Panc1 (cell line): ENCODE results near the gene KRTAP19-3. TPM values are rescaled to one million over a fixed set of nuclear protein-coding genes. Genes with fewer than 3 reads are reported as not detected.

Experiments used
- ATAC-seq: fragments of 200-7000 bp; cut with Tn5 transposase; 2 replicates; pipeline ENCODE4 v1.9.1; 2020; ENCODE audit warnings: mild to moderate bottlenecking, moderate library complexity
- BruUV-seq: library from RNA; stranded (reverse); fragments of 400-500 nt; replicated peaks from 2 replicates; lab custom pipeline; 2021; lab: Mats Ljungman, UMichigan
- CTCF ChIA-PET: fragments of 300-600 bp; sonication (Branson Sonifier 250); formaldehyde crosslinking; loops from one replicate; lab custom pipeline; 2022; ENCODE audit warnings: antibody characterized with exemption; lab: Charles Lee
- POLR2A ChIA-PET: fragments of 300-600 bp; sonication (Branson Sonifier 250); formaldehyde crosslinking; loops from one replicate; lab custom pipeline; 2022; ENCODE audit warnings: antibody characterized with exemption; lab: Charles Lee
- DNase-seq: peaks from one replicate; pipeline ENCODE4 v3.0.0-alpha.2; 2010; ENCODE audit warnings: low read depth, low spot score
- H3K27ac ChIP-seq: 2 replicates; pipeline ENCODE4 v1.5.1; 2011; ENCODE audit warnings: mild to moderate bottlenecking, low read length, inconsistent platforms
- H3K27me3 ChIP-seq: fragments of 200-500 bp; sonication (Bioruptor generic); 2 replicates; pipeline ENCODE4 v1.6.0; 2014; ENCODE audit warnings: low read length, inconsistent platforms; ENCODE audit not compliant: control insufficient read depth, insufficient read depth
- H3K36me3 ChIP-seq: fragments of 200-500 bp; sonication (Bioruptor generic); 2 replicates; pipeline ENCODE4 v1.5.1; 2014; ENCODE audit warnings: inconsistent platforms, mild to moderate bottlenecking, low read length, moderate library complexity; ENCODE audit not compliant: control insufficient read depth, insufficient read depth
- H3K4me1 ChIP-seq: 2 replicates; pipeline ENCODE4 v1.5.1; 2011; ENCODE audit warnings: inconsistent platforms, mild to moderate bottlenecking, low read length, moderate library complexity; ENCODE audit not compliant: control insufficient read depth, insufficient read depth
- H3K4me3 ChIP-seq, 2 experiments: 2 replicates each; pipeline ENCODE4 v1.5.1; 2011 to 2012; ENCODE audit warnings: low read depth in 2 of 2, low read length in 2 of 2, mild to moderate bottlenecking in 2 of 2, inconsistent platforms in 1 of 2, moderate library complexity in 1 of 2
- H3K9me3 ChIP-seq: fragments of 200-500 bp; sonication (Bioruptor generic); 2 replicates; pipeline ENCODE4 v1.5.1; 2014; ENCODE audit warnings: low read depth, mild to moderate bottlenecking, inconsistent platforms, low read length, moderate library complexity; ENCODE audit not compliant: control insufficient read depth, insufficient read depth
- CTCF ChIP-seq: fragments of 450-650 bp; IDR thresholded peaks from 2 replicates; pipeline ENCODE4 v1.5.1; 2017; ENCODE audit warnings: mild to moderate bottlenecking
- POLR2AphosphoS5 ChIP-seq: IDR thresholded peaks from 2 replicates; pipeline ENCODE4 v1.6.1; 2012; ENCODE audit warnings: mild to moderate bottlenecking, low read depth, low read length, moderate library complexity
- REST ChIP-seq, 2 experiments: IDR thresholded peaks; 2 replicates each; pipeline ENCODE4 v1.6.1; 2011 to 2012; ENCODE audit warnings: low read depth in 2 of 2, control low read depth in 1 of 2, low read length in 1 of 2, mild to moderate bottlenecking in 1 of 2, moderate library complexity in 1 of 2; ENCODE audit not compliant: insufficient read depth in 1 of 2
- SIN3A ChIP-seq: IDR thresholded peaks from 2 replicates; pipeline ENCODE4 v1.6.1; 2012; ENCODE audit warnings: low read depth, mild to moderate bottlenecking, low read length, moderate library complexity, borderline replicate concordance; ENCODE audit not compliant: insufficient read depth
- TCF7L2 ChIP-seq: IDR thresholded peaks from 2 replicates; pipeline ENCODE4 v1.6.1; 2011; ENCODE audit warnings: mild to moderate bottlenecking, low read depth, low read length, inconsistent platforms
- in situ Hi-C: cut with HindIII; loops from 2 replicates; pipeline ENCODE4 v1.10.0; 2016; ENCODE audit warnings: low sequenced_read_pairs, low pct_unique_long_range_greater_than_20kb
- intact Hi-C: fragments of 100-400 bp; cut with micrococcal nuclease; formaldehyde crosslinking; loops from one replicate; pipeline ENCODE4 v1.10.0; 2022; ENCODE audit not compliant: unreplicated experiment
- total RNA-seq: library from RNA; stranded (reverse); gene quantifications from one replicate; pipeline ENCODE4 v1.2.1, GENCODE V29; 2021; ENCODE audit not compliant: unreplicated experiment

The KRTAP19-3 gene
- total RNA-seq, 1 experiment from 2014 or later, result not detected

- TF ChIP-seq CTCF (no peak), REST (IDR thresholded peaks at IDR 0.05; ENCODE audit: insufficient read depth in 1 of 2, low read depth in 2 of 2, low read length in 1 of 2) (no peak), POLR2AphosphoS5 (no peak), SIN3A (no peak), TCF7L2 (no peak)
- H3K4me3 ChIP-seq, result no peak overlapping the region
- ATAC-seq, result no peak
- CTCF ChIA-PET, result no interaction called here
- BruUV-seq, result no TSS peak
- H3K36me3 ChIP-seq, result no peaks in the 10 kb centered on the region
- in situ Hi-C loops, result no loop called here
- no peaks in the 10 kb centered on the region for H3K27me3 ChIP-seq
- intact Hi-C loops, result no loop called here
- no peaks in the 10 kb centered on the region for H3K9me3 ChIP-seq
- no peaks in the 10 kb centered on the region for H3K4me1 ChIP-seq
- no peak for DNase-seq
- POLR2A ChIA-PET, result no interaction called here
- H3K27ac ChIP-seq, result no peak overlapping the region
Measured at GRCh38 chr21:30448514-30448913, 43.3 kb downstream of the KRTAP19-3 start.

- in situ Hi-C loops (no loop called here), intact Hi-C loops (no loop called here)
- DNase-seq (no peak), ATAC-seq (no peak)
- POLR2A ChIA-PET, result no interaction called here
- Histone ChIP-seq H3K36me3 (no peaks in the 10 kb centered on the region), H3K27me3 (no peaks in the 10 kb centered on the region), H3K4me3 (no peak overlapping the region), H3K27ac (no peak overlapping the region), H3K4me1 (no peaks in the 10 kb centered on the region), H3K9me3 (no peaks in the 10 kb centered on the region)
- no TSS peak for BruUV-seq
- TF ChIP-seq SIN3A (no peak), TCF7L2 (no peak), CTCF (no peak), REST (IDR thresholded peaks at IDR 0.05; ENCODE audit: insufficient read depth in 1 of 2, low read depth in 2 of 2, low read length in 1 of 2) (no peak), POLR2AphosphoS5 (no peak)
- CTCF ChIA-PET, result no interaction called here
Measured at GRCh38 chr21:30447056-30447455, 44.8 kb downstream of the KRTAP19-3 start.
